AG09309 (cell line): ENCODE measurements around the gene TMEM187.

Experiments
- DNase-seq: peaks from one replicate; pipeline ENCODE4 v3.0.0-alpha.2; 2010; ENCODE audit warnings: low read depth
- H3K4me3 ChIP-seq: 2 replicates; pipeline ENCODE4 v1.5.1; 2011; ENCODE audit warnings: mild to moderate bottlenecking, low read depth, low read length, moderate library complexity; ENCODE audit not compliant: control insufficient read depth
- CTCF ChIP-seq: IDR thresholded peaks from 2 replicates; pipeline ENCODE4 v1.5.1; 2011; ENCODE audit warnings: mild to moderate bottlenecking, low read depth, low read length, inconsistent platforms; ENCODE audit not compliant: insufficient read depth, control insufficient read depth; ENCODE audit errors: missing control alignments

TMEM187 gene

GRCh38 chrX:154029439-154029838 lies 56.9 kb downstream of the TMEM187 start:
- no peak overlapping the region for H3K4me3 ChIP-seq
- TF ChIP-seq CTCF = no peak
- DNase-seq = no peak

DNA sequence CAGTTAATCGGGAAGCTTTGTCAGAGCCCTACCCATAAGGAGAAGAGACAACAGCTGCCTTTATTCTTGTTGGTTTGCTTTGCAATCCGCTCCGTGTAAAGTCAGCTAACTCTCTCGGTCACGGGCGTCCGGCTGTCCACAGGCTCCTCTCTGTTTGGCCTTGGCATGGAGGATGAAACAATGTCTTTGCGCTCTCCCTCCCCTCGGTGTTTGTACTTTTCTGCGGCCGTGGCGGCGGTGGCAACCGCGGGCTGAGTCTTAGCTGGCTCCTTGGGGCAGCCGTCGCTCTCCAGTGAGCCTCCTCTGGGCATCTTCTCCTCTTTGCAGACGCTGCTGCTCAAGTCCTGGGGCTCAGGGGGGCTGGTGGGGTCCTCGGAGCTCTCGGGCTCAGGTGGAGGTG lies 57.7 kb downstream of the TMEM187 start:
- TF ChIP-seq CTCF = no peak
- DNase-seq = no peak
- H3K4me3 ChIP-seq = no peak overlapping the region

- H3K4me3 ChIP-seq = no peak overlapping the region
- no peak for DNase-seq
- no peak for TF ChIP-seq CTCF
Measured at GRCh38 chrX:154030715-154031305, 58.3 kb downstream of the TMEM187 start.

DNA sequence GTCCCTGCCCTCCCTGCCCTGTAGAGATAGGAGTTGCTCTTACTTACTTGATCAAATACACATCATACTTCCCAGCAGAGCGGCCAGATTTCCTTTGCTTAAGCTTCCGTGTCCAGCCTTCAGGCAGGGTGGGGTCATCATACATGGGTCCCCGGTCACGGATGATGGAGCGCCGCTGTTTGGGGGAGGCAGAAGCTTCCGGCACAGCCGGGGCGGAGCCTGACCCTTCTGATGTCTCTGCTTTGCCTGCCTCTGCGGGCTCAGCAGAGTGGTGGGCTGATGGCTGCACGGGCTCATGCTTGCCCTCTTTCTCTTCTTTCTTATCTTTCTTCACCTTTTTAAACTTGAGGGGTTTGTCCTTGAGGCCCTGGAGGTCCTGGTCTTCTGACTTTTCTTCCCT lies 59.6 kb downstream of the TMEM187 start:
- no peak for DNase-seq
- TF ChIP-seq CTCF = no peak
- no peak overlapping the region for H3K4me3 ChIP-seq

DNA sequence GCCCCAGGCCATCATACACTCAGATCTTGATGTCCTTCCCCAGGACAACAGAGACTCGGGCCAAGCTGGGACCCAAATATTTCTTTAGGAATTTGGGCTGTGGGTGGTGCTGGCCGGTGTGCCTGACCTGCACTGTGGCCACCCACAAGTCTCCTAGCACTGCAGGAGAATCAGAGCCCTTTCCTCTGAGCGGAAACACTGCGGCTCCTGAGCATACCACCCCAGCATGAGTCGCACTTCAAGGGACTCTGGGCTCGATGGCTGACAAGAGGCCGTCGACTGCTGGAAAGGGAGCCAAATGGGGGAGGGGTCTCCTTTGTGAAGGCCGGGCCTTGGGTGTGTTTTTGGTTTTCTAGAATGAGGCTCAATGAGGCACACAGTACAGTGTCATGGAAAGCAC lies 60.1 kb downstream of the TMEM187 start:
- no peak overlapping the region for H3K4me3 ChIP-seq
- no peak for TF ChIP-seq CTCF
- no peak for DNase-seq
